Uterus (tissue), 4 donors: ENCODE data around the gene ACTL10. TPM values are rescaled to one million over a fixed set of nuclear protein-coding genes. Genes with fewer than 3 reads are reported as not detected.

Source experiments
- DNase-seq, 2 donors: peaks; one replicate each; pipeline ENCODE4 v3.0.0-alpha.2; 2019 to 2020
- H3K27ac ChIP-seq, 2 donors: fragments of 200-600 bp; sonication (generic); 1 replicate in 1 of 2; 2 replicates in 1 of 2; pipeline ENCODE4 v1.5.1; 2016 to 2018
- H3K27me3 ChIP-seq, 2 donors: fragments of 200-600 bp; sonication (generic); one replicate each; pipeline ENCODE4 v1.5.1; 2018 to 2019; ENCODE audit warnings: control low read depth in 1 of 2
- H3K36me3 ChIP-seq, 2 donors: fragments of 200-600 bp; sonication (generic); one replicate each; pipeline ENCODE4 v1.5.1; 2019; ENCODE audit warnings: control low read depth in 1 of 2
- H3K4me1 ChIP-seq, 2 donors: fragments of 200-600 bp; sonication (generic); one replicate each; pipeline ENCODE4 v1.5.1; 2018 to 2019; ENCODE audit warnings: control low read depth in 1 of 2
- H3K4me3 ChIP-seq, 2 donors: fragments of 200-600 bp; sonication (generic); 1 replicate in 1 of 2; 2 replicates in 1 of 2; pipeline ENCODE4 v1.5.1; 2018 to 2019; ENCODE audit warnings: mild to moderate bottlenecking in 1 of 2
- H3K9me3 ChIP-seq, 2 donors: fragments of 200-600 bp; sonication (generic); one replicate each; pipeline ENCODE4 v1.5.1; 2019; ENCODE audit warnings: control low read depth in 1 of 2
- CTCF ChIP-seq, 4 experiments: fragments of 200-600 bp in 2 of 4; fragments of 450-650 bp in 2 of 4; sonication (generic) in 2 of 4; IDR thresholded peaks; one replicate each; pipeline ENCODE4 v1.5.1; 2016 to 2019; ENCODE audit warnings: antibody characterized with exemption in 4 of 4, mild to moderate bottlenecking in 2 of 4, moderate library complexity in 1 of 4
- POLR2A ChIP-seq, 2 donors: fragments of 450-650 bp; IDR thresholded peaks; one replicate each; pipeline ENCODE4 v1.6.1; 2016; ENCODE audit warnings: antibody characterized with exemption in 2 of 2, mild to moderate bottlenecking in 1 of 2, moderate library complexity in 1 of 2
- intact Hi-C: fragments of 100-400 bp; cut with DNase I; formaldehyde crosslinking; loops from one replicate; pipeline ENCODE4 v1.15.1; 2023; ENCODE audit warnings: low total_unique reads
- total RNA-seq, 4 donors: library from RNA; depleted of rRNA in 3 of 4; stranded (reverse); fragments of >200 nt in 3 of 4; gene quantifications; one replicate each; pipeline versions ENCODE4 v1.1.0 to v1.2.4, GENCODE V29; 2014 to 2023
- donor health status: DM: yes; HTN: yes; CAD: no.

Gene ACTL10
- total RNA-seq, 4 donors from 2014 or later = 1.4 to 4.4 (median 1.9) TPM; not detected in 1

GRCh38 chr20:33650111-33650752 lies 16.5 kb upstream of the ACTL10 start:
- DNase-seq = no peak
- intact Hi-C loops = no loop called here
- Histone ChIP-seq H3K4me1 (peaks cover 0 to 4% of the 10 kb centered on the region in 2 donors), H3K4me3 (no peak overlapping the region), H3K36me3 (no peaks in the 10 kb centered on the region), H3K9me3 (no peaks in the 10 kb centered on the region), H3K27ac (no peak overlapping the region), H3K27me3 (no peaks in the 10 kb centered on the region)
- no peak for TF ChIP-seq CTCF (IDR thresholded peaks at IDR 0.05)
- no peak for TF ChIP-seq POLR2A (IDR thresholded peaks at IDR 0.05)

GRCh38 chr20:33650753-33651561 lies 15.8 kb upstream of the ACTL10 start:
- Histone ChIP-seq H3K27ac (no peak overlapping the region), H3K4me1 (peaks cover 0 to 4% of the 10 kb centered on the region in 2 donors), H3K4me3 (no peak overlapping the region), H3K9me3 (no peaks in the 10 kb centered on the region), H3K27me3 (no peaks in the 10 kb centered on the region), H3K36me3 (no peaks in the 10 kb centered on the region)
- TF ChIP-seq CTCF (IDR thresholded peaks at IDR 0.05) (no peak), POLR2A (IDR thresholded peaks at IDR 0.05) (no peak)
- intact Hi-C loops = no loop called here
- DNase-seq = no peak

- Histone ChIP-seq H3K9me3 (no peaks in the 10 kb centered on the region), H3K36me3 (no peaks in the 10 kb centered on the region), H3K27ac (no peak overlapping the region), H3K4me3 (no peak overlapping the region), H3K4me1 (peaks cover 0 to 4% of the 10 kb centered on the region in 2 donors), H3K27me3 (no peaks in the 10 kb centered on the region)
- TF ChIP-seq POLR2A (IDR thresholded peaks at IDR 0.05) (no peak), CTCF (IDR thresholded peaks at IDR 0.05) (no peak)
- intact Hi-C loops = no loop called here
- DNase-seq = no peak
Observed at GRCh38 chr20:33651562-33652048, 15.1 kb upstream of the ACTL10 start.

GRCh38 chr20:33653218-33653899 lies 13.4 kb upstream of the ACTL10 start:
- TF ChIP-seq POLR2A (IDR thresholded peaks at IDR 0.05) (no peak), CTCF (IDR thresholded peaks at IDR 0.05) (peak; percentile 65 to 82 (median 76))
- Histone ChIP-seq H3K9me3 (no peaks in the 10 kb centered on the region), H3K4me1 (peaks cover 0 to 4% of the 10 kb centered on the region in 2 donors), H3K27me3 (no peaks in the 10 kb centered on the region), H3K27ac (peak overlapping the region in 1 of 2 donors; percentile 57), H3K36me3 (no peaks in the 10 kb centered on the region), H3K4me3 (peak overlapping the region in 1 of 2 donors; percentile 16)
- DNase-seq = peak; percentile 69 to 77
- intact Hi-C loops = no loop called here
